Astrocyte of the cerebellum (primary cell): ENCODE data around the gene NPTX2.

ENCODE experiments used
- DNase-seq: peaks from one replicate; pipeline ENCODE4 v3.0.0-alpha.2; 2011; ENCODE audit warnings: low read depth
- H3K4me3 ChIP-seq: 2 replicates; pipeline ENCODE4 v1.5.1; 2011; ENCODE audit warnings: mild to moderate bottlenecking, low read depth, low read length, moderate library complexity
- CTCF ChIP-seq: IDR thresholded peaks from 2 replicates; pipeline ENCODE4 v1.5.1; 2012; ENCODE audit warnings: low read length, low read depth, moderate library complexity, mild to moderate bottlenecking; ENCODE audit errors: missing control alignments
- in situ Hi-C: cut with HindIII; loops from 2 replicates; pipeline ENCODE4 v1.10.0; 2017; ENCODE audit warnings: low sequenced_read_pairs

Gene NPTX2

DNA sequence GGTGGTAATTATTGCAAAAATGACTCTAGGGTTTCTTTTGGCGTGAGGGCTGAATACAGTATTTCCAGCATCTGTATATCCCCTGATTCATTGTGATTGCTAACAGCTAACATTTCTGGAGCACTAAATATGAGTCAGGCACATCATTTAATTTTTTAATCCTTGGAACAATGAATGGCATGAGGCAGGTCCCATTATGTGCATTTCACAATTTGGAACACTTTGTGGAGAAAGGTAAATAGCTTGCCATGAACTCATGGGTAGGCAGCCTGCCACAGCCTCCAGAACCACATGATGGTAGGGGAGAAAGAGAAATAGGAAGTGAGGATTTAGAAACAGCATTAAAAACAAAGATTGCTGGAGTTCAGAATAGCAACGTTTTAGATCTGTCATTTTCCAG lies 1.7 kb downstream of the NPTX2 start:
- H3K4me3 ChIP-seq: no peak overlapping the region
- no peak for DNase-seq
- no peak for TF ChIP-seq CTCF
- in situ Hi-C loops: no loop called here

DNA sequence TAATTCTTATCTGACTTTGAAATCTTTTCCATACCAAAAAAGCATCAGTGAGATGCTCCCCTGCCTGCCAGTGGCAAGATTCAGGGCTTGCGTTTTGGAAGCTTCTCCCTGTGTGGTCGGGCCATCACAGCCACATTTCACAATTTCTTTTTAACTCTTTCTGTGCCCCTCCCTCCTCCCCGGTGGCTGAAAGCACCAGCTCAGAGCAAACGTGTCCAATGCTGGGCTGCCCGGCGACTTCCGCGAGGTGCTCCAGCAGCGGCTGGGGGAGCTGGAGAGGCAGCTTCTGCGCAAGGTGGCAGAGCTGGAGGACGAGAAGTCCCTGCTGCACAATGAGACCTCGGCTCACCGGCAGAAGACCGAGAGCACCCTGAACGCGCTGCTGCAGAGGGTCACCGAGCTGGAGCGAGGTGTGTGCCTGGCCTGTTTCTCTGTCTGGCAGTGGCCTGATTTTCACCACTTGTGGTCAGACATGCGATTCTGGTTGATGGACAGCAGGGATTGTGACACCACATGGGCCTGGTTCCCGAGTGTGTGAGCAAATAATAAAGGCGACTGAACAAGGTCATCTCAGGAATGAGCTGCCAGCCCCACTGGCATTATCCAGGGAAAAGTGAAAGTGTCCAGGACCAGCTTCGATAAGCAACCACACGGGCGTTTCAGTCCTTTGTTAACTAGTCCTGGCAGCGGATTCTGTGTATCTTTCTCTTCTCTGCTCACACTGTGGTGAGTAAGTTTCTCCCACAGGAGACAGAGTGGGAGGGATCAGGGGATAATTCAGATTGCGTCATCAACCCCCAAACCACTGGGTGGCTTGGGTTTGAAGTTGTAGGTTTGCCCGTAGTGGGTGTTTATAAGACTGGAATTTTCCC lies 2.6 kb downstream of the NPTX2 start:
- H3K4me3 ChIP-seq: peak overlapping the region; percentile 22
- in situ Hi-C loops: no loop called here

GRCh38 chr7:98621573-98622482 lies 4.7 kb downstream of the NPTX2 start:
- in situ Hi-C loops: no loop called here
- DNase-seq: no peak
- no peak for TF ChIP-seq CTCF

More for the DNA sequence above, 2.6 kb downstream of the NPTX2 start:
- peak; percentile 18 for DNase-seq
- no peak for TF ChIP-seq CTCF

DNA sequence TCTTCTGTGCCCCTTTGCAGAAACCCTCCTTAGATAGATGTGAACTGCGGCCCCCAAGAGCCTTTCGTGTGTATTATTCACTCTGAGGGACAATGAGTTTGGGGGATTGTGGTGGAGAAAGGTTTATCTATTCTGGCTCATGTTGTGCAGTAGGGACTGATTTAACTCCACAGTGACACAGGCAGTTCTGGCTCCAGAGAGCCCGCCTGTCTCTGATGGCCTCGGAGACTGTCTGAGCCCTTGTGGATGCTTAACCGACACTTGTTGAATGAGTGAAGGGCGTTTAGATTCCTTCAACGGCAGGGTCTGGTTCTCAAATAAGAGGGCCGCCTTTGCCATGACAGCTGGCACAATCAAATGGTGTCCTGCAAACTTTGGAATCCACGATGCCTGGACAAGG lies 5.8 kb downstream of the NPTX2 start:
- in situ Hi-C loops: no loop called here
- H3K4me3 ChIP-seq: no peak overlapping the region
- no peak for TF ChIP-seq CTCF
- no peak for DNase-seq

More at GRCh38 chr7:98621573-98622482, 4.7 kb downstream of the NPTX2 start:
- no peak overlapping the region for H3K4me3 ChIP-seq

- no peak overlapping the region for H3K4me3 ChIP-seq
- DNase-seq: no peak
- in situ Hi-C loops: no loop called here
- no peak for TF ChIP-seq CTCF
These were observed 7.8 kb downstream of the NPTX2 start for GRCh38 chr7:98624846-98625420.

GRCh38 chr7:98626460-98627412 lies 9.7 kb downstream of the NPTX2 start:
- in situ Hi-C loops: no loop called here
- TF ChIP-seq CTCF: no peak
- H3K4me3 ChIP-seq: no peak overlapping the region
- DNase-seq: no peak
